Peyer's patch (tissue), 4 donors: ENCODE measurements around the gene SNAPC4.

Experiments used
- POLR2A ChIP-seq, 2 donors: fragments of 450-650 bp; IDR thresholded peaks; one replicate each; pipeline ENCODE4 v1.5.1; 2017; ENCODE audit warnings: antibody characterized with exemption in 2 of 2, mild to moderate bottlenecking in 2 of 2, moderate library complexity in 2 of 2
- TF ChIP-seq, protein P1 (sequence below), 6 experiments: fragments of 450-650 bp in 4 of 6; fragments of 200-600 bp in 2 of 6; sonication (generic) in 1 of 6; IDR thresholded peaks; one replicate each; pipeline ENCODE4 v1.5.1; 2017 to 2019; ENCODE audit warnings: antibody characterized with exemption in 6 of 6, mild to moderate bottlenecking in 3 of 6, moderate library complexity in 1 of 6

DNA sequence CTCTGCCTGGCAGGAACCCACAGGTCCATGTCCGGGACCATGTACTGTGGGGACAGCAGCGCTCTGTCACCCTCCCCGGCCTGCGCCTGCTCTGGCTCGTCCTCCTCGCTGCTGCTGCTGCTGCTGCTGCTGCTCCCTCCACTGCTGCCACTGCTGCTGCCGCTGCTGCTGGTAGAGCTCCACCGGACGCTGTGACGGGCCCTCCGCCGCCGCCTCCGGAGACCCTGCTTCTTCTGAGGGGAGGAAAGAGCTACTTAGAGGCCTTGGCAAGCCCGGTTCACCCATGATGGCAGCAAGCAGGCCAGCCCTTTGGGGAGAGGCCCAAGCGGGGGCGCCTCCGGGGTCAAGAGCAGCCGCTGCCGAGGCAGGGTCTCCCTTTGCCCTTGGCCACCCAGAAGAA, 16.5 kb downstream of the SNAPC4 start:
- no peak for TF ChIP-seq POLR2A (IDR thresholded peaks at IDR 0.05)
- TF ChIP-seq, protein P1, sequence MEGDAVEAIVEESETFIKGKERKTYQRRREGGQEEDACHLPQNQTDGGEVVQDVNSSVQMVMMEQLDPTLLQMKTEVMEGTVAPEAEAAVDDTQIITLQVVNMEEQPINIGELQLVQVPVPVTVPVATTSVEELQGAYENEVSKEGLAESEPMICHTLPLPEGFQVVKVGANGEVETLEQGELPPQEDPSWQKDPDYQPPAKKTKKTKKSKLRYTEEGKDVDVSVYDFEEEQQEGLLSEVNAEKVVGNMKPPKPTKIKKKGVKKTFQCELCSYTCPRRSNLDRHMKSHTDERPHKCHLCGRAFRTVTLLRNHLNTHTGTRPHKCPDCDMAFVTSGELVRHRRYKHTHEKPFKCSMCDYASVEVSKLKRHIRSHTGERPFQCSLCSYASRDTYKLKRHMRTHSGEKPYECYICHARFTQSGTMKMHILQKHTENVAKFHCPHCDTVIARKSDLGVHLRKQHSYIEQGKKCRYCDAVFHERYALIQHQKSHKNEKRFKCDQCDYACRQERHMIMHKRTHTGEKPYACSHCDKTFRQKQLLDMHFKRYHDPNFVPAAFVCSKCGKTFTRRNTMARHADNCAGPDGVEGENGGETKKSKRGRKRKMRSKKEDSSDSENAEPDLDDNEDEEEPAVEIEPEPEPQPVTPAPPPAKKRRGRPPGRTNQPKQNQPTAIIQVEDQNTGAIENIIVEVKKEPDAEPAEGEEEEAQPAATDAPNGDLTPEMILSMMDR (IDR thresholded peaks at IDR 0.05), result no peak
